Adrenal gland (tissue), 12 donors: ENCODE data around the gene DDX51. TPM values are rescaled to one million over a fixed set of nuclear protein-coding genes. Genes with fewer than 3 reads are reported as not detected.
A peak's percentile ranks its signal among the peaks of the same experiment; 100 is the strongest.
"Not testable (repeated sequence)": the region's sequence is repeated elsewhere in the genome, so short reads cannot be mapped to it uniquely, and the experiment has no call there.

Experiments used
- DNase-seq, 7 donors: peaks; one replicate each; pipeline ENCODE4 v3.0.0-alpha.2; 2019 to 2020
- H3K27ac ChIP-seq, 5 donors: fragments of 200-600 bp; sonication (generic) in 4 of 5; 1 replicate in 3 of 5; 2 replicates in 2 of 5; pipeline versions ENCODE4 v1.5.1 to v1.8.0; 2016 to 2020; ENCODE audit warnings: mild to moderate bottlenecking in 1 of 5
- H3K27me3 ChIP-seq: fragments of 200-600 bp; 2 replicates; pipeline ENCODE4 v1.8.0; 2021
- H3K36me3 ChIP-seq, 2 donors: fragments of 200-600 bp; replicated peaks in 1 of 2; 1 replicate in 1 of 2; 2 replicates in 1 of 2; pipeline versions ENCODE4 v1.5.1 to v1.8.0; 2018 to 2022
- H3K4me1 ChIP-seq, 2 donors: fragments of 200-600 bp; replicated peaks in 1 of 2; 1 replicate in 1 of 2; 2 replicates in 1 of 2; pipeline versions ENCODE4 v1.5.1 to v1.8.0; 2018 to 2021
- H3K4me3 ChIP-seq, 4 donors: fragments of 200-600 bp; sonication (generic) in 3 of 4; one replicate each; pipeline ENCODE4 v1.5.1; 2016 to 2018
- H3K9me3 ChIP-seq, 3 donors: fragments of 200-600 bp; sonication (generic) in 1 of 3; replicated peaks in 1 of 3; 1 replicate in 2 of 3; 2 replicates in 1 of 3; pipeline versions ENCODE4 v1.5.1 to v1.8.0; 2016 to 2021
- CTCF ChIP-seq, 6 experiments: fragments of 450-650 bp in 4 of 6; fragments of 200-600 bp in 2 of 6; sonication (generic) in 1 of 6; IDR thresholded peaks; 1 replicate in 5 of 6; 2 replicates in 1 of 6; pipeline versions ENCODE4 v1.5.1 to v1.8.0; 2016 to 2021; ENCODE audit warnings: antibody characterized with exemption in 6 of 6, mild to moderate bottlenecking in 2 of 6, moderate library complexity in 1 of 6
- POLR2A ChIP-seq, 2 donors: fragments of 450-650 bp; IDR thresholded peaks; one replicate each; pipeline ENCODE4 v1.6.1; 2017; ENCODE audit warnings: antibody characterized with exemption in 2 of 2, mild to moderate bottlenecking in 2 of 2, moderate library complexity in 1 of 2
- WGBS, 4 donors: extraction: QIAGEN DNeasy Blood & Tissue Kit in 2 of 4; methylation state at CpG; one replicate each; pipeline versions ENCODE4 v1.1.5 to v1.1.7; 2013 to 2017; 5-methylcytosine and 5-hydroxymethylcytosine counted together
- intact Hi-C, 2 donors: fragments of 100-400 bp; cut with DNase I; formaldehyde crosslinking; loops; one replicate each; pipeline versions ENCODE4 v1.14.1 to v1.15.0; 2022 to 2023
- polyA plus RNA-seq, 3 donors: library from polyadenylated mRNA; stranded (reverse); fragments of 200-250 nt in 2 of 3; fragments of 350-450 nt in 1 of 3; fragmentation: Illumina TruSeq in 1 of 3; extraction: RNeasy Lipid Tissue Mini Kit (QIAGEN cat#74804) in 1 of 3; gene quantifications; one replicate each; pipeline ENCODE4 v1.2.3, GENCODE V29; 2013 to 2014
- total RNA-seq, 9 donors: library from RNA; depleted of rRNA in 4 of 9; stranded (reverse); fragments of >200 nt in 4 of 9; fragments of 120-200 nt in 1 of 9; fragmentation: NEBNext Ultra II Directional in 1 of 9; extraction: Animal tissue kit (Norgen Biotek cat#: 25700) in 1 of 9; gene quantifications; one replicate each; pipeline versions ENCODE4 v1.1.0 to v1.2.4, GENCODE V29; 2013 to 2023
- donor health status: healthy with polysubstance abuse.
- donor health status: Bipolar disorder and iron deficiency.
- donor health status: DM: yes; HTN: yes; CAD: no.
- donor health status: DM: no; HTN: no; CAD: no.
- donor health status: DM: no; HTN: no; CAD: no.
- donor health status: DM: yes; HTN: yes; CAD: no.

The DDX51 gene
- total and polyA plus RNA-seq, 12 donors: 4.8 to 64.4 (median 14.3) TPM

- no peaks in the 10 kb centered on the region for H3K9me3 ChIP-seq
- TF ChIP-seq POLR2A (IDR thresholded peaks at IDR 0.05) (no peak), CTCF (IDR thresholded peaks at IDR 0.05) (no peak)
- no peak overlapping the region for H3K4me3 ChIP-seq
- no peaks in the 10 kb centered on the region for H3K27me3 ChIP-seq
- H3K27ac ChIP-seq: no peak overlapping the region
- WGBS, 4 donors: 92 to 95% (median 94%) methylated on average over 28 to 34 of the region's 34 CpGs
- peaks cover 0 to 35% of the 10 kb centered on the region in 2 donors for H3K36me3 ChIP-seq
- H3K4me1 ChIP-seq: peaks cover 9 to 13% of the 10 kb centered on the region in 2 donors
- intact Hi-C loops: no loop called here
- peak in 1 of 7 donors; percentile 13 for DNase-seq
These were observed 4.9 kb downstream of the DDX51 start for GRCh38 chr12:132138941-132139871.

GRCh38 chr12:132137483-132138125 lies 6.5 kb downstream of the DDX51 start:
- H3K4me1 ChIP-seq: peaks cover 0 to 2% of the 10 kb centered on the region in 2 donors
- peaks cover 0 to 35% of the 10 kb centered on the region in 2 donors for H3K36me3 ChIP-seq
- H3K27me3 ChIP-seq: no peaks in the 10 kb centered on the region
- 72 to 84% (median 83%) methylated on average over 12 to 13 of the region's 13 CpGs for WGBS, 4 donors
- H3K9me3 ChIP-seq: no peaks in the 10 kb centered on the region
- intact Hi-C loops: no loop called here
- no peak for DNase-seq
- H3K27ac ChIP-seq: no peak overlapping the region
- no peak overlapping the region for H3K4me3 ChIP-seq
- TF ChIP-seq POLR2A (IDR thresholded peaks at IDR 0.05) (no peak), CTCF (IDR thresholded peaks at IDR 0.05) (no peak)

- H3K36me3 ChIP-seq: peaks cover 0 to 26% of the 10 kb centered on the region in 2 donors
- DNase-seq, H3K4me1 ChIP-seq, H3K9me3 ChIP-seq, H3K4me3 ChIP-seq, H3K27ac ChIP-seq, intact Hi-C loops, H3K27me3 ChIP-seq: not testable (repeated sequence)
- 36 to 62% (median 49%) methylated on average over 4 to 18 of the region's 21 CpGs for WGBS, 4 donors
These were observed 7.9 kb downstream of the DDX51 start for GRCh38 chr12:132136226-132136625.

GRCh38 chr12:132134653-132135183 lies 9.4 kb downstream of the DDX51 start:
- H3K4me1 ChIP-seq, H3K27me3 ChIP-seq, H3K9me3 ChIP-seq, intact Hi-C loops, H3K27ac ChIP-seq, DNase-seq, H3K4me3 ChIP-seq: not testable (repeated sequence)
- 76 to 93% (median 78%) methylated on average over 4 to 24 of the region's 39 CpGs; no CpG with 5 or more reads in 1 of the 4 donors for WGBS, 4 donors
- peaks cover 0 to 11% of the 10 kb centered on the region in 2 donors for H3K36me3 ChIP-seq
